HEK293 (cell line): Measurements from ENCODE around the gene H3-3A.

Experiments used
- PBX3 ChIP-seq: sonication (generic); formaldehyde crosslinking; IDR thresholded peaks from 2 replicates; pipeline ENCODE4 v1.8.1; 2022; ENCODE audit warnings: mild to moderate bottlenecking, moderate library complexity, missing genetic modification reagents
- REPIN1 ChIP-seq: fragments of 450-650 bp; formaldehyde crosslinking; IDR thresholded peaks from 2 replicates; pipeline ENCODE4 v1.5.1; 2017; ENCODE audit warnings: missing biosample characterization, missing genetic modification characterization, low read depth
- REST ChIP-seq: fragments of 450-650 bp; formaldehyde crosslinking; IDR thresholded peaks from 2 replicates; pipeline ENCODE4 v1.5.1; 2016; ENCODE audit warnings: missing biosample characterization, missing genetic modification characterization
- YY2 ChIP-seq: fragments of 450-650 bp; formaldehyde crosslinking; IDR thresholded peaks from 2 replicates; pipeline ENCODE4 v1.5.1; 2016; ENCODE audit warnings: missing biosample characterization, missing genetic modification characterization
- ZBTB48 ChIP-seq: fragments of 450-650 bp; formaldehyde crosslinking; IDR thresholded peaks from 2 replicates; pipeline ENCODE4 v1.5.1; 2016; ENCODE audit warnings: missing biosample characterization, missing genetic modification characterization
- ZEB2 ChIP-seq: fragments of 450-650 bp; formaldehyde crosslinking; IDR thresholded peaks from 2 replicates; pipeline ENCODE4 v1.5.1; 2016; ENCODE audit warnings: missing biosample characterization, missing genetic modification characterization
- ZIC2 ChIP-seq: fragments of 450-650 bp; formaldehyde crosslinking; IDR thresholded peaks from 2 replicates; pipeline ENCODE4 v1.5.1; 2016; ENCODE audit warnings: missing biosample characterization, missing genetic modification characterization
- ZNF174 ChIP-seq: fragments of 450-650 bp; formaldehyde crosslinking; IDR thresholded peaks from 2 replicates; pipeline ENCODE4 v1.5.0; 2017; ENCODE audit warnings: missing biosample characterization, mild to moderate bottlenecking, missing genetic modification characterization
- ZNF2 ChIP-seq: fragments of 450-650 bp; formaldehyde crosslinking; IDR thresholded peaks from 2 replicates; pipeline ENCODE4 v1.5.1; 2016; ENCODE audit warnings: missing biosample characterization, missing genetic modification characterization
- ZNF248 ChIP-seq: fragments of 450-650 bp; formaldehyde crosslinking; IDR thresholded peaks from 2 replicates; pipeline ENCODE4 v1.5.1; 2017; ENCODE audit warnings: missing biosample characterization, missing genetic modification characterization
- ZNF488 ChIP-seq: fragments of 450-650 bp; formaldehyde crosslinking; IDR thresholded peaks from 2 replicates; pipeline ENCODE4 v1.5.1; 2016; ENCODE audit warnings: missing biosample characterization, missing genetic modification characterization
- ZNF521 ChIP-seq: fragments of 450-650 bp; formaldehyde crosslinking; IDR thresholded peaks from 2 replicates; pipeline ENCODE4 v1.5.1; 2017; ENCODE audit warnings: missing biosample characterization, mild to moderate bottlenecking, missing genetic modification characterization
- ZNF610 ChIP-seq: fragments of 450-650 bp; formaldehyde crosslinking; IDR thresholded peaks from 2 replicates; pipeline ENCODE4 v1.5.1; 2016; ENCODE audit warnings: missing biosample characterization, missing genetic modification characterization, borderline replicate concordance
- ZNF692 ChIP-seq: fragments of 450-650 bp; formaldehyde crosslinking; IDR thresholded peaks from 2 replicates; pipeline ENCODE4 v1.5.1; 2016; ENCODE audit warnings: missing biosample characterization, missing genetic modification characterization
- ZNF777 ChIP-seq: fragments of 450-650 bp; formaldehyde crosslinking; IDR thresholded peaks from 2 replicates; pipeline ENCODE4 v1.5.1; 2017; ENCODE audit warnings: missing biosample characterization, missing genetic modification characterization, borderline replicate concordance
- ZNF830 ChIP-seq: fragments of 450-650 bp; IDR thresholded peaks from 2 replicates; pipeline ENCODE4 v1.5.0; 2018; ENCODE audit warnings: missing biosample characterization, missing genetic modification characterization, low read depth, mild to moderate bottlenecking, moderate library complexity
- ZSCAN4 ChIP-seq: fragments of 450-650 bp; formaldehyde crosslinking; IDR thresholded peaks from 2 replicates; pipeline ENCODE4 v1.5.1; 2017; ENCODE audit warnings: missing biosample characterization, missing genetic modification characterization
- TF ChIP-seq, protein P1 (sequence below): fragments of 450-650 bp; formaldehyde crosslinking; IDR thresholded peaks from 2 replicates; pipeline ENCODE4 v1.5.0; 2017; ENCODE audit warnings: missing biosample characterization, missing genetic modification characterization, borderline replicate concordance
- TF ChIP-seq, protein P2 (sequence below): fragments of 450-650 bp; formaldehyde crosslinking; IDR thresholded peaks from 2 replicates; pipeline ENCODE4 v1.5.1; 2017; ENCODE audit warnings: missing biosample characterization, missing genetic modification characterization
- TF ChIP-seq, protein P3 (sequence below): fragments of 450-650 bp; formaldehyde crosslinking; IDR thresholded peaks from 2 replicates; pipeline ENCODE4 v1.5.1; 2016; ENCODE audit warnings: missing biosample characterization, missing genetic modification characterization
- TF ChIP-seq, protein P4 (sequence below): fragments of 450-650 bp; formaldehyde crosslinking; IDR thresholded peaks from 2 replicates; pipeline ENCODE4 v1.5.1; 2016; ENCODE audit warnings: missing biosample characterization, missing genetic modification characterization
- TF ChIP-seq, protein P5 (sequence below): fragments of 450-650 bp; formaldehyde crosslinking; IDR thresholded peaks from 2 replicates; pipeline ENCODE4 v1.5.1; 2017; ENCODE audit warnings: missing biosample characterization, missing genetic modification characterization

The H3-3A gene

GRCh38 chr1:226061841-226062557 lies 517 bp upstream of the H3-3A start (continued):
- TF ChIP-seq ZSCAN4 (tag by site-specific recombination): peak; percentile 6; the same call in 1 of the 2 replicates
- peak; percentile 86; the same call in 1 of the 2 replicates for TF ChIP-seq ZNF610 (tag by site-specific recombination)
- TF ChIP-seq REPIN1 (tag by site-specific recombination): peak; percentile 87; the same call in 1 of the 2 replicates
- TF ChIP-seq ZNF777 (tag by site-specific recombination): no peak
- no peak for TF ChIP-seq ZNF830 (tag by site-specific recombination)
- no peak for TF ChIP-seq ZNF488
- TF ChIP-seq ZNF2 (tag by site-specific recombination): peak; percentile 96
- peak; percentile 59 for TF ChIP-seq ZIC2 (tag by site-specific recombination)
- no peak; the same call in none of the 2 replicates for TF ChIP-seq ZEB2 (tag by site-specific recombination)
- TF ChIP-seq ZBTB48 (tag by site-specific recombination): peak; percentile 80
- TF ChIP-seq, protein P1, sequence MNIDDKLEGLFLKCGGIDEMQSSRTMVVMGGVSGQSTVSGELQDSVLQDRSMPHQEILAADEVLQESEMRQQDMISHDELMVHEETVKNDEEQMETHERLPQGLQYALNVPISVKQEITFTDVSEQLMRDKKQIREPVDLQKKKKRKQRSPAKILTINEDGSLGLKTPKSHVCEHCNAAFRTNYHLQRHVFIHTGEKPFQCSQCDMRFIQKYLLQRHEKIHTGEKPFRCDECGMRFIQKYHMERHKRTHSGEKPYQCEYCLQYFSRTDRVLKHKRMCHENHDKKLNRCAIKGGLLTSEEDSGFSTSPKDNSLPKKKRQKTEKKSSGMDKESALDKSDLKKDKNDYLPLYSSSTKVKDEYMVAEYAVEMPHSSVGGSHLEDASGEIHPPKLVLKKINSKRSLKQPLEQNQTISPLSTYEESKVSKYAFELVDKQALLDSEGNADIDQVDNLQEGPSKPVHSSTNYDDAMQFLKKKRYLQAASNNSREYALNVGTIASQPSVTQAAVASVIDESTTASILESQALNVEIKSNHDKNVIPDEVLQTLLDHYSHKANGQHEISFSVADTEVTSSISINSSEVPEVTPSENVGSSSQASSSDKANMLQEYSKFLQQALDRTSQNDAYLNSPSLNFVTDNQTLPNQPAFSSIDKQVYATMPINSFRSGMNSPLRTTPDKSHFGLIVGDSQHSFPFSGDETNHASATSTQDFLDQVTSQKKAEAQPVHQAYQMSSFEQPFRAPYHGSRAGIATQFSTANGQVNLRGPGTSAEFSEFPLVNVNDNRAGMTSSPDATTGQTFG: no peak
- TF ChIP-seq, protein P2, sequence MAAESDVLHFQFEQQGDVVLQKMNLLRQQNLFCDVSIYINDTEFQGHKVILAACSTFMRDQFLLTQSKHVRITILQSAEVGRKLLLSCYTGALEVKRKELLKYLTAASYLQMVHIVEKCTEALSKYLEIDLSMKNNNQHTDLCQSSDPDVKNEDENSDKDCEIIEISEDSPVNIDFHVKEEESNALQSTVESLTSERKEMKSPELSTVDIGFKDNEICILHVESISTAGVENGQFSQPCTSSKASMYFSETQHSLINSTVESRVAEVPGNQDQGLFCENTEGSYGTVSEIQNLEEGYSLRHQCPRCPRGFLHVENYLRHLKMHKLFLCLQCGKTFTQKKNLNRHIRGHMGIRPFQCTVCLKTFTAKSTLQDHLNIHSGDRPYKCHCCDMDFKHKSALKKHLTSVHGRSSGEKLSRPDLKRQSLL (tag by site-specific recombination): no peak
- peak; percentile 69 for TF ChIP-seq YY2 (tag by site-specific recombination)
- peak; percentile 44; the same call in 1 of the 2 replicates for TF ChIP-seq PBX3
- TF ChIP-seq, protein P3, sequence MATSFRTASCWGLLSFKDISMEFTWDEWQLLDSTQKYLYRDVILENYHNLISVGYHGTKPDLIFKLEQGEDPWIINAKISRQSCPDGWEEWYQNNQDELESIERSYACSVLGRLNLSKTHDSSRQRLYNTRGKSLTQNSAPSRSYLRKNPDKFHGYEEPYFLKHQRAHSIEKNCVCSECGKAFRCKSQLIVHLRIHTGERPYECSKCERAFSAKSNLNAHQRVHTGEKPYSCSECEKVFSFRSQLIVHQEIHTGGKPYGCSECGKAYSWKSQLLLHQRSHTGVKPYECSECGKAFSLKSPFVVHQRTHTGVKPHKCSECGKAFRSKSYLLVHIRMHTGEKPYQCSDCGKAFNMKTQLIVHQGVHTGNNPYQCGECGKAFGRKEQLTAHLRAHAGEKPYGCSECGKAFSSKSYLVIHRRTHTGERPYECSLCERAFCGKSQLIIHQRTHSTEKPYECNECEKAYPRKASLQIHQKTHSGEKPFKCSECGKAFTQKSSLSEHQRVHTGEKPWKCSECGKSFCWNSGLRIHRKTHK (tag by site-specific recombination): no peak
- TF ChIP-seq ZNF692: peak; percentile 88
- TF ChIP-seq, protein P4, sequence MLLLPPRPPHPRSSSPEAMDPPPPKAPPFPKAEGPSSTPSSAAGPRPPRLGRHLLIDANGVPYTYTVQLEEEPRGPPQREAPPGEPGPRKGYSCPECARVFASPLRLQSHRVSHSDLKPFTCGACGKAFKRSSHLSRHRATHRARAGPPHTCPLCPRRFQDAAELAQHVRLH: peak; percentile 28
- TF ChIP-seq ZNF248 (tag by site-specific recombination): no peak
- TF ChIP-seq ZNF521 (tag by site-specific recombination): no peak
- TF ChIP-seq ZNF174 (tag by site-specific recombination): no peak
- peak; percentile 59 for TF ChIP-seq REST
- TF ChIP-seq, protein P5, sequence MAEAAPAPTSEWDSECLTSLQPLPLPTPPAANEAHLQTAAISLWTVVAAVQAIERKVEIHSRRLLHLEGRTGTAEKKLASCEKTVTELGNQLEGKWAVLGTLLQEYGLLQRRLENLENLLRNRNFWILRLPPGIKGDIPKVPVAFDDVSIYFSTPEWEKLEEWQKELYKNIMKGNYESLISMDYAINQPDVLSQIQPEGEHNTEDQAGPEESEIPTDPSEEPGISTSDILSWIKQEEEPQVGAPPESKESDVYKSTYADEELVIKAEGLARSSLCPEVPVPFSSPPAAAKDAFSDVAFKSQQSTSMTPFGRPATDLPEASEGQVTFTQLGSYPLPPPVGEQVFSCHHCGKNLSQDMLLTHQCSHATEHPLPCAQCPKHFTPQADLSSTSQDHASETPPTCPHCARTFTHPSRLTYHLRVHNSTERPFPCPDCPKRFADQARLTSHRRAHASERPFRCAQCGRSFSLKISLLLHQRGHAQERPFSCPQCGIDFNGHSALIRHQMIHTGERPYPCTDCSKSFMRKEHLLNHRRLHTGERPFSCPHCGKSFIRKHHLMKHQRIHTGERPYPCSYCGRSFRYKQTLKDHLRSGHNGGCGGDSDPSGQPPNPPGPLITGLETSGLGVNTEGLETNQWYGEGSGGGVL: peak; percentile 88
